ENCODE results near the gene GCLC. TPM values are rescaled to one million over a fixed set of nuclear protein-coding genes. Genes with fewer than 3 reads are reported as not detected.
"Not testable (repeated sequence)": the region's sequence is repeated elsewhere in the genome, so short reads cannot be mapped to it uniquely, and the experiment has no call there.

GCLC gene
- total RNA-seq, 1 experiment from 2014 or later: 88.9 TPM

- Histone ChIP-seq H3K27me3 (replicated peaks; ENCODE audit: control insufficient read depth, insufficient read depth, low read length) (no peaks in the 10 kb centered on the region), H3K36me3 (ENCODE audit: control insufficient read depth, insufficient read depth, low read length) (no peaks in the 10 kb centered on the region), H3K9me3 (no peaks in the 10 kb centered on the region), H3K4me1 (no peaks in the 10 kb centered on the region), H3K4me3 (ENCODE audit: low read depth, low read length) (no peak overlapping the region)
- Mint-ChIP-seq H3K9me3 (ENCODE audit: unreplicated experiment) (no peaks in the 10 kb centered on the region), H3K4me3 (ENCODE audit: unreplicated experiment) (no peak overlapping the region), H3K27ac (ENCODE audit: unreplicated experiment) (no peak overlapping the region), H3K36me3 (ENCODE audit: insufficient read depth, unreplicated experiment) (no peaks in the 10 kb centered on the region), H3K4me1 (ENCODE audit: low read depth, unreplicated experiment) (peaks cover 7% of the 10 kb centered on the region), H3K27me3 (ENCODE audit: insufficient read depth, unreplicated experiment) (no peaks in the 10 kb centered on the region)
- TF ChIP-seq CTCF (IDR thresholded peaks at IDR 0.05; ENCODE audit: insufficient read depth in 1 of 2, low read depth in 1 of 2, low read length in 1 of 2, severe bottlenecking in 1 of 2, unreplicated experiment in 1 of 2): no peak
- CTCF ChIA-PET: no interaction called here
- no TSS peak for BruUV-seq (replicated peaks)
- POLR2A ChIA-PET: no interaction called here
- intact Hi-C loops (cut with micrococcal nuclease; ENCODE audit: unreplicated experiment): no loop called here
- DNase-seq: no peak
Observed at GRCh38 chr6:53579338-53579737, 34.4 kb upstream of the GCLC start.

GRCh38 chr6:53578371-53578770 is 33.5 kb upstream of the GCLC start:
- DNase-seq: no peak
- Mint-ChIP-seq H3K9me3 (ENCODE audit: unreplicated experiment) (no peaks in the 10 kb centered on the region), H3K27ac (ENCODE audit: unreplicated experiment) (no peak overlapping the region), H3K36me3 (ENCODE audit: insufficient read depth, unreplicated experiment) (no peaks in the 10 kb centered on the region), H3K4me1 (ENCODE audit: low read depth, unreplicated experiment) (peaks cover 7% of the 10 kb centered on the region), H3K4me3 (ENCODE audit: unreplicated experiment) (no peak overlapping the region), H3K27me3 (ENCODE audit: insufficient read depth, unreplicated experiment) (no peaks in the 10 kb centered on the region)
- POLR2A ChIA-PET: no interaction called here
- no TSS peak for BruUV-seq (replicated peaks)
- Histone ChIP-seq H3K36me3 (ENCODE audit: control insufficient read depth, insufficient read depth, low read length) (no peaks in the 10 kb centered on the region), H3K27me3 (replicated peaks; ENCODE audit: control insufficient read depth, insufficient read depth, low read length) (no peaks in the 10 kb centered on the region), H3K4me1 (no peaks in the 10 kb centered on the region), H3K4me3 (ENCODE audit: low read depth, low read length) (no peak overlapping the region), H3K9me3 (no peaks in the 10 kb centered on the region)
- CTCF ChIA-PET: no interaction called here
- TF ChIP-seq CTCF (IDR thresholded peaks at IDR 0.05; ENCODE audit: insufficient read depth in 1 of 2, low read depth in 1 of 2, low read length in 1 of 2, severe bottlenecking in 1 of 2, unreplicated experiment in 1 of 2): no peak
- intact Hi-C loops (cut with micrococcal nuclease; ENCODE audit: unreplicated experiment): no loop called here

DNA sequence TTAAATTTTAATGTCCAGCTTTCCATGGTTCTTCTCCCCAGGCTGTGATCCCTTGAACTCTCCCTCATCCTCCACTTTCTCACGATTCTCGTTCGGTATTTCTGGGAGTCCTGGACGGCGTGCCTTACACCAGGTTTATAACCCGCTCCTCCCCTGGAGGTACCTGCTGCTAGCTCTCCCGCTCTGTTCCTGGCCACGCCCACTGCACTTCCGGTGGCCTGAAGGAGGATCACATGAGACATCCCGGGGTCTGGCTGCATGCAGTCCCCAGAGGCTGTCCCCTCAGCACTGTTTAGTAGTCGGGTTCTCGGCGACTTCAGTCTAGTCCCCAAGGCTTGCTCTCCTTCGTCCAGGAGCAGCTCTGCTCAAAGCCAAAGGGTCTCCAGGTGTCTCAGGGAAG is 28.4 kb upstream of the GCLC start:
- Histone ChIP-seq H3K4me3 (ENCODE audit: low read depth, low read length) (no peak overlapping the region), H3K9me3 (no peaks in the 10 kb centered on the region), H3K36me3 (ENCODE audit: control insufficient read depth, insufficient read depth, low read length) (no peaks in the 10 kb centered on the region), H3K27me3 (replicated peaks; ENCODE audit: control insufficient read depth, insufficient read depth, low read length) (no peaks in the 10 kb centered on the region), H3K4me1 (0 out of 2 replicates have a peak, but pooled peaks cover 3% of the 10 kb centered on the region)
- H3K27me3 Mint-ChIP-seq (ENCODE audit: insufficient read depth, unreplicated experiment): no peaks in the 10 kb centered on the region
- H3K9me3 Mint-ChIP-seq (ENCODE audit: unreplicated experiment): no peaks in the 10 kb centered on the region
- no peak overlapping the region for H3K27ac Mint-ChIP-seq (ENCODE audit: unreplicated experiment)
- ChIA-PET POLR2A (no interaction called here), CTCF (no interaction called here)
- no peak overlapping the region for H3K4me3 Mint-ChIP-seq (ENCODE audit: unreplicated experiment)
- no peaks in the 10 kb centered on the region for H3K36me3 Mint-ChIP-seq (ENCODE audit: insufficient read depth, unreplicated experiment)
- intact Hi-C loops (cut with micrococcal nuclease; ENCODE audit: unreplicated experiment): no loop called here
- no TSS peak for BruUV-seq (replicated peaks)
- TF ChIP-seq CTCF (IDR thresholded peaks at IDR 0.05; ENCODE audit: insufficient read depth in 1 of 2, low read depth in 1 of 2, low read length in 1 of 2, severe bottlenecking in 1 of 2, unreplicated experiment in 1 of 2): no peak
- no peak for DNase-seq
- no peaks in the 10 kb centered on the region for H3K4me1 Mint-ChIP-seq (ENCODE audit: low read depth, unreplicated experiment)

DNA sequence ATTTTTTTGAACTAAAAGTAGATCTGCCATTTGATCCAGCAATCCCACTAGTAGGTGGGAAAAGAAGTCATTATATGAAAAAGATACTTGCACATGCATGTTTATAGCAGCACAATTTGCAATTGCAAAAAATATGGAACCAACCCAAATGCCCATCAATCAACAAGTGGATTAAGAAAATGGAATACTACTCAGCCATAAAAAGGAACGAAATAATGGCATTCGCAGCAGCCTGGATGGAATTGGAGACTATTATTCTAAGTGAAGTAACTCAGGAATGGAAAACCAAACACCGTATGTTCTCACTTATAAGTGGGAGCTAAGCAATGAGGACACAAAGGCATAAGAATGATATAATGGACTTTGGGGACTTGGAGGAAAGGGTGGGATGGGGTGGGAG is 27.5 kb upstream of the GCLC start:
- H3K27me3 ChIP-seq (replicated peaks; ENCODE audit: control insufficient read depth, insufficient read depth, low read length); BruUV-seq (replicated peaks); DNase-seq; POLR2A ChIA-PET; intact Hi-C loops (cut with micrococcal nuclease; ENCODE audit: unreplicated experiment); H3K9me3 ChIP-seq; H3K4me1 Mint-ChIP-seq (ENCODE audit: low read depth, unreplicated experiment); H3K36me3 ChIP-seq (ENCODE audit: control insufficient read depth, insufficient read depth, low read length); H3K27ac Mint-ChIP-seq (ENCODE audit: unreplicated experiment); H3K36me3 Mint-ChIP-seq (ENCODE audit: insufficient read depth, unreplicated experiment); H3K4me1 ChIP-seq; H3K4me3 Mint-ChIP-seq (ENCODE audit: unreplicated experiment); H3K9me3 Mint-ChIP-seq (ENCODE audit: unreplicated experiment); H3K4me3 ChIP-seq (ENCODE audit: low read depth, low read length); CTCF ChIA-PET; H3K27me3 Mint-ChIP-seq (ENCODE audit: insufficient read depth, unreplicated experiment): not testable (repeated sequence)
